BLaER1 treated with 17β-estradiol and CSF1 and Interleukin-3, amounts not matched to agents 10 nM and 100 nM (cell line): ENCODE data around the gene PANK4.
A peak's percentile ranks its signal among the peaks of the same experiment; 100 is the strongest.

Experiments used
- H3K27ac ChIP-seq, 11 experiments: shearing (Covaris generic); formaldehyde crosslinking; 2 replicates each; pipeline ENCODE4 v1.8.1; 2022
- H3K27me3 ChIP-seq, 11 experiments: shearing (Covaris generic); formaldehyde crosslinking; 2 replicates each; pipeline ENCODE4 v1.8.1; 2022
- H3K36me3 ChIP-seq, 11 experiments: shearing (Covaris generic); formaldehyde crosslinking; 2 replicates each; pipeline ENCODE4 v1.8.1; 2022
- H3K4me1 ChIP-seq, 10 experiments: shearing (Covaris generic); formaldehyde crosslinking; 2 replicates each; pipeline ENCODE4 v1.8.1; 2022
- H3K4me2 ChIP-seq, 11 experiments: shearing (Covaris generic); formaldehyde crosslinking; 2 replicates each; pipeline ENCODE4 v1.8.1; 2022
- H3K4me3 ChIP-seq, 10 experiments: shearing (Covaris generic); formaldehyde crosslinking; 2 replicates each; pipeline ENCODE4 v1.8.1; 2022
- H3K9ac ChIP-seq, 11 experiments: shearing (Covaris generic); formaldehyde crosslinking; 2 replicates each; pipeline ENCODE4 v1.8.1; 2022
- H3K9me3 ChIP-seq, 11 experiments: shearing (Covaris generic); formaldehyde crosslinking; replicated peaks in 1 of 11; 2 replicates each; pipeline ENCODE4 v1.8.1; 2022
- H4K20me1 ChIP-seq, 11 experiments: shearing (Covaris generic); formaldehyde crosslinking; 2 replicates each; pipeline ENCODE4 v1.8.1; 2022
- Cebpa-rat ChIP-seq, 11 experiments: shearing (Covaris generic); IDR thresholded peaks; 2 replicates each; pipeline ENCODE4 v1.8.1; 2022

The PANK4 gene

DNA sequence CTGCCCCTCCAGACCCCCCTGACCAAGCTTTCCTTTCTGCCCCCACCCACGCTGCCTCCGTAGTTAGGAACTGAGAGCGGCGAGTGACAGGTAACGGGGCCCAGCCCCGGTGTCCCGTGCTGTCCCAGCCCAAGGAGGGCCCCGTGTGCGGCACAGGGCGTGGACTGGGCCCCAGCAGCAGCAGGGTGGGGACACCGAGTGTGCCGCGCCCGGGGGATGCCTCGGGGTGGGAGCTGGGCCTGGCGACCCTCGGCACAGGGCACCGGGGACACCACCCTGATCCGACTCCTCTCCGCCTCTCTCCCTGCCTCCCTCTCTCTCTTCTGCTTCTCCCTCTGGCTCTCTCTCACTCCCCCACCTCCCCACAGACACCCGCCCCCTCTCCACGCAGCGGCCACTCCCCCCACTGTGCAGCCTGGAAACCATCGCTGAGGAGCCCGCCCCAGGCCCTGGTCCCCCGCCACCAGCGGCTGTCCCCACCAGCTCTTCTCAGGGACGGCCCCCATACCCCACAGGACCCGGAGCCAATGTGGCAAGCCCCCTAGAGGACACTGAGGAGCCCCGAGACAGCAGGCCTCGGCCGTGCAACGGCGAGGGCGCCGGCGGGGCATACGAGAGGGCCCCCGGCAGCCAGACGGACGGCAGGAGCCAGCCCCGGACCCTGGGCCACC lies 22.7 kb downstream of the PANK4 start:
- Histone ChIP-seq H3K27me3 (no peaks in the 10 kb centered on the region), H3K9me3 (no peaks in the 10 kb centered on the region), H3K4me3 (no peak overlapping the region), H3K36me3 (peaks cover 8 to 20% (median 17%) of the 10 kb centered on the region in 11 experiments), H3K27ac (no peak overlapping the region), H4K20me1 (peaks cover 14 to 77% (median 47%) of the 10 kb centered on the region in 11 experiments; a peak in 21 of 22 replicates), H3K4me1 (peaks cover 42 to 70% (median 55%) of the 10 kb centered on the region in 10 experiments), H3K9ac (no peak overlapping the region), H3K4me2 (peak overlapping the region in 1 of 11 experiments; percentile 8; a peak in 2 of 22 replicates)
- no peak for TF ChIP-seq Cebpa-rat (IDR thresholded peaks at IDR 0.05)

DNA sequence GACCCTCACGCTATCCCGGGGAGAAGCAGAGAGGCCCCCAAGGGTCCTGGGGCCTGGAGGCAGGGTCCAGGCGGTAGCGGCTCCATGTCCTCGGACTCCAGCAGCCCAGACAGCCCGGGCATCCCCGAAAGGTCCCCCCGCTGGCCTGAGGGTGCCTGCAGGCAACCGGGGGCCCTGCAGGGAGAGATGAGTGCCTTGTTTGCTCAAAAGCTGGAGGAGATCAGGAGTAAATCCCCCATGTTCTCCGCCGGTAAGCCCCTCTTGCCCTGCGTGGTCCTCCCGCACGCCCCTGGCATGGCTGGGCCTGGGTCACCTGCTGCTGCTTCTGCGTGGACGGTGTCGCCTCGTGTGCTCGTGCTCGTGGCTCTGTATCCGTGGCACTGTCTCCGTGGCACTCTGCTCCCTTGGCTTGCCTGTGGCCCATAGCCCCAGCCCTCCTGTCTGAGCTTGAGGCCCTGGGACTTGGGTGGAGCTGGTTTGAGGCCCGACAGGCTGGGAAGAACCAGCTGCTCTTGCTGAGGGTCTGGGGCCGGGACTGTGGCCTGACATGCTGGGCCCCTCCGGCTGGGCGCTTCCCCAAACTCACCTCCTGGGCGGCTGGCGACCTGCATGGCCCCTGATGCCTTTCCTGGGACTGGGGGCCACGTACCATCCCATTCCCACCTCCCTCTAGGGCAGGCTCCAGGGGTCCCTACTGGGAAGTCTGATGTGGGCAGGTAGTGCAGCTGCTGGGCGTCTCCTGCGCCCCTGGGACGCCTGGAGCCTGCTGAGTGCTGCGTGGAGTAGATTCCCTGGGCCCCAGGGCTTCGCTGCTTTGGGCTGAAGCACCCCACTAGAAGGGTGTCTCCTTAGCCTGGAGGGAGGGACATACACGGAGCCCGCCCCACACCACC lies 23.5 kb downstream of the PANK4 start:
- Histone ChIP-seq H3K36me3 (peaks cover under 1 to 12% (median 9%) of the 10 kb centered on the region in 11 experiments; a peak in 14 of 22 replicates), H3K4me3 (no peak overlapping the region), H4K20me1 (peaks cover 13 to 71% (median 40%) of the 10 kb centered on the region in 11 experiments; a peak in 21 of 22 replicates), H3K27ac (no peak overlapping the region), H3K27me3 (peaks cover 0 to 4% (median 0%) of the 10 kb centered on the region in 11 experiments; a peak in 6 of 22 replicates), H3K4me1 (peaks cover 47 to 76% (median 62%) of the 10 kb centered on the region in 10 experiments), H3K9ac (no peak overlapping the region), H3K9me3 (no peaks in the 10 kb centered on the region), H3K4me2 (no peak overlapping the region; a peak in 1 of 22 replicates)
- TF ChIP-seq Cebpa-rat (IDR thresholded peaks at IDR 0.05): no peak

DNA sequence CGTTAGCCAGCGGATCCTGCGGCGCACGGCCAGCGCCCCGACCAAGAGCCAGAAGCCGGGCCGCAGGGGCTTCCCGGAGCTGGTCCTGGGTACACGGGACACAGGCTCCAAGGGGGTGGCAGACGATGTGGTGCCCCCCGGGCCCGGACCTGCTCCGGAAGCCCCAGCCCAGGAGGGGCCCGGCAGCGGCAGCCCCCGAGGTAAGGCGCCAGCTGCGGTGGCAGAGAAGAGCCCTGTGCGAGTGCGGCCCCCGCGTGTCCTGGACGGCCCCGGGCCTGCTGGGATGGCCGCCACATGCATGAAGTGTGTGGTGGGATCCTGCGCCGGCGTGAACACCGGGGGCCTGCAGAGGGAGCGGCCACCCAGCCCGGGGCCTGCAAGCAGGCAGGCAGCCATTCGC lies 24.2 kb downstream of the PANK4 start:
- no peaks in the 10 kb centered on the region for H3K9me3 ChIP-seq
- TF ChIP-seq Cebpa-rat (IDR thresholded peaks at IDR 0.05): no peak
- peaks cover 7 to 71% (median 35%) of the 10 kb centered on the region in 11 experiments; a peak in 20 of 22 replicates for H4K20me1 ChIP-seq
- peak overlapping the region in 9 of 11 experiments; percentile 45 to 79 (median 62); a peak in 14 of 22 replicates for H3K4me2 ChIP-seq
- H3K4me1 ChIP-seq: peaks cover 44 to 83% (median 69%) of the 10 kb centered on the region in 10 experiments
- peak overlapping the region in 1 of 11 experiments; percentile 25; a peak in 1 of 22 replicates for H3K9ac ChIP-seq
- H3K27me3 ChIP-seq: peaks cover 0 to 11% (median 0%) of the 10 kb centered on the region in 11 experiments; a peak in 7 of 22 replicates
- peaks cover 0 to 5% (median 2%) of the 10 kb centered on the region in 11 experiments; a peak in 6 of 22 replicates for H3K36me3 ChIP-seq
- H3K27ac ChIP-seq: no peak overlapping the region
- no peak overlapping the region for H3K4me3 ChIP-seq

DNA sequence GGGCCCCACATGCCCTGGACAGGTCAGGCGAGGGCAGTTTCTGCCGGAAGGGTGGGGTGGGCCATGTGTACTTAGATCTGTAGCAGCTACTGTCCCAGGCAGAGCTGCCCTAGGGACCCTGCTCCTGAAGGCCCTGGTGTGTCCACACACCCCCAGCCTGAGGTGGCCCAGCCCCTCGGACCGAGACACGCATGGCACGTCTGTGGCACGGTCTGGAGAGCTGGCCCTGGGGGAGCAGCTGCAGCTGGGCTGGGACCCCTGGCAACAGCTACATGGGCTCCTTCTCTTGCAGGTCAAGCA lies 24.6 kb downstream of the PANK4 start:
- no peaks in the 10 kb centered on the region for H3K9me3 ChIP-seq
- H3K9ac ChIP-seq: peak overlapping the region in 3 of 11 experiments; percentile 19 to 50 (median 25); a peak in 1 of 22 replicates
- no peak for TF ChIP-seq Cebpa-rat (IDR thresholded peaks at IDR 0.05)
- H4K20me1 ChIP-seq: peaks cover 3 to 71% (median 33%) of the 10 kb centered on the region in 11 experiments; a peak in 20 of 22 replicates
- H3K36me3 ChIP-seq: peaks cover 0 to under 1% (median 0%) of the 10 kb centered on the region in 11 experiments; a peak in 1 of 22 replicates
- H3K4me2 ChIP-seq: peak overlapping the region; percentile 35 to 79 (median 62); a peak in 20 of 22 replicates
- peaks cover 0 to 15% (median 0%) of the 10 kb centered on the region in 11 experiments; a peak in 9 of 22 replicates for H3K27me3 ChIP-seq
- H3K4me1 ChIP-seq: peaks cover 43 to 85% (median 71%) of the 10 kb centered on the region in 10 experiments
- H3K4me3 ChIP-seq: no peak overlapping the region
- peak overlapping the region in 2 of 11 experiments; percentile 21 to 45; a peak in 2 of 22 replicates for H3K27ac ChIP-seq

DNA sequence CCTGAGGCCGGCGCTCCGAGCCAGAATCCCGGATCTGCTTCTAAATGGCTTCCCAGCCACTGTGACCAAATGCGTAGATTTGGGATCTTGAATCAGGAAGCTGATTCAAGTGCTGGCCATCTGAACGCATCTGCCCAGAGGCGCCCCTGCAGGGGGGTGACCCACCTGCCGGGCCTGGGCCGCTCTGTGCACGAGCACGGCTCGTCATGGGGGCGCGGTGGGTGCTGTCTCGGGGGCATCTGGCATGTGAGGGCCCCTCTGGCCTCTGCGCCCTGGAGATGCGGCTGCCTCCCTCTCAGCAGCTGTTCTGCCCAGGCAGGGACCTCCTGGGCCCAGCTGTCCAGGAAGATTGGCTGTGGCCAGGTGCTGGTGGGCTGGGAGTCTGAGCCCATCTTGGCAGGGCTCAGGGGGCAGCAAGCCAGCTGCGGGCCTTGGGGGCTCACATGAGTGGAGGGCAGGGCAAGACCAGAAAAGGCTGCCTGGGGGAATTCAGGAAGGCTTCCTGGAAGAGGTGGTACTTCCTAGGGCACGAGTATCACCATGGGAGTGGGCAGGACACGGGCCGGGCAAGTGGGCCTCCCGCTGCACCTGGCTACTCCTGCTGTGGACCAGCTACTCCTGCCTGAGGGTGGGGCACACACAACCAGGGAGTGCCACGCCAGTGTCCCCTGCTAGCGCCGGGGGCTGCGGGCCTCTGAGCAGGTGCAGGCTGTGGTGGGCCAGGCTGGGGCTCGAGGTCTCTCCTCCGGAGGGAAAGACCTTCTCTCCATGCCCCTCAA lies 25.2 kb downstream of the PANK4 start:
- peak overlapping the region in 2 of 11 experiments; percentile 25 to 45; a peak in 2 of 22 replicates for H3K27ac ChIP-seq
- H4K20me1 ChIP-seq: peaks cover 0 to 71% (median 33%) of the 10 kb centered on the region in 11 experiments; a peak in 18 of 22 replicates
- no peak for TF ChIP-seq Cebpa-rat (IDR thresholded peaks at IDR 0.05)
- peaks cover 0 to 21% (median 0%) of the 10 kb centered on the region in 11 experiments; a peak in 10 of 22 replicates for H3K27me3 ChIP-seq
- no peak overlapping the region for H3K4me3 ChIP-seq
- peaks cover 43 to 85% (median 71%) of the 10 kb centered on the region in 10 experiments for H3K4me1 ChIP-seq
- peak overlapping the region; percentile 35 to 79 (median 62); a peak in 21 of 22 replicates for H3K4me2 ChIP-seq
- no peaks in the 10 kb centered on the region for H3K9me3 ChIP-seq
- peak overlapping the region in 5 of 11 experiments; percentile 9 to 50 (median 24); a peak in 5 of 22 replicates for H3K9ac ChIP-seq
- no peaks in the 10 kb centered on the region for H3K36me3 ChIP-seq

DNA sequence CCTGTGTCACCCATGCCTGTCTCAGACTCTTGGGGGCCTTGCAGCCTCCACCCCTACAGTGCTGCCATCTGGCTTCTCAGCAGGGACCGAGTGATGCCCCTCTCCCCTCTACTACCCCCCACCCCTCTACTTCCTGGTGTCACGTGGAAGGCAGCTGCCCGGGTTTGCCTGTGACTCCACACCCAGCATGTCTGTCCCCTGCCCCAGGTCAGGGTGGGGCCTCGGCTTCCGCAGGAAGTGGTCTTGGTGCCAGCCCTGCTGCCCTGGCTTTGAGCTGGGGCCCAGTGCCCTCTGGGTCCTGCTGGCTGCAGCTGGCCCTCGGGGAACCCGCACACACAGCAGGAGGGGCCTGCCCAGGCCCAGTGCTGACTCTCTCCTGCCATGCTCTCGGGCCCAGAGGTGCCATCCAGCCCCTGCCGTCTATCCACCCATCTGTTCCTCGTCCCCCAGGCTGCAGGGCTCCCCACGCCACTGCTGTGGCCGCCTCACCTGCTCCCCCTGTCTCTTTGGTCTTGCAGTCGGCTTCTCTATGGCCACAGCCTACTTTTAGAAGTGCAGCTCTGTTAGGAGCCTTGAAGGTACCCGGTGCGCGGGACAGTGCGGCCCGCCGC lies 26.3 kb downstream of the PANK4 start:
- TF ChIP-seq Cebpa-rat (IDR thresholded peaks at IDR 0.05): no peak
- no peaks in the 10 kb centered on the region for H3K36me3 ChIP-seq
- peak overlapping the region; percentile 77 to 96 (median 85) for H3K4me2 ChIP-seq
- H3K4me1 ChIP-seq: peaks cover 43 to 86% (median 75%) of the 10 kb centered on the region in 10 experiments
- H3K27ac ChIP-seq: peak overlapping the region in 9 of 11 experiments; percentile 30 to 75 (median 61); a peak in 15 of 22 replicates
- peak overlapping the region in 1 of 10 experiments; percentile 19; a peak in 1 of 20 replicates for H3K4me3 ChIP-seq
- peaks cover 0 to 71% (median 33%) of the 10 kb centered on the region in 11 experiments; a peak in 16 of 22 replicates for H4K20me1 ChIP-seq
- no peaks in the 10 kb centered on the region for H3K9me3 ChIP-seq
- peaks cover 0 to 32% (median 2%) of the 10 kb centered on the region in 11 experiments; a peak in 10 of 22 replicates for H3K27me3 ChIP-seq
- peak overlapping the region; percentile 6 to 68 (median 49); a peak in 16 of 22 replicates for H3K9ac ChIP-seq

DNA sequence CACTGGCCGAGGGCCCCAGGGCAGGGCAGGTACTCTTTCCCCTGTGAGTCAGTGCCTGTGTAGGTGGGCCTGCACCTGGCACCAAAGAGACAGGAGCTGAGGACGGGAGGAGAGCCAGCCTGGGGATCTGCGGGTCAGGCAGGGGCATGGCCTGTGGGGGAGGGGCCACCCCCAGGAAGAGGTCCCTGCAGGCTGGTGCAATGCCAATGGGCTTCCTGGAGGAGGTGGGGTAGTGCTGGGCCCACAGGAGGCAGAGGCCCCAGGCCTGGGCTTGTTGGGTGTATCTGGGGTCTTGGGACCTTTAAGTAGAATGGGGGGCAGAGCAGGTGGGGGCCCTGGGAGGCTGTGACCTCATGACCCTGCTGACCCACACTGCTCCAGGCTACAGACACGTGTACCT lies 27.1 kb downstream of the PANK4 start:
- Histone ChIP-seq H3K36me3 (no peaks in the 10 kb centered on the region), H3K4me1 (peaks cover 43 to 87% (median 78%) of the 10 kb centered on the region in 10 experiments), H3K4me3 (no peak overlapping the region), H4K20me1 (peaks cover 0 to 71% (median 32%) of the 10 kb centered on the region in 11 experiments; a peak in 13 of 22 replicates), H3K9ac (peak overlapping the region in 4 of 11 experiments; percentile 20 to 63 (median 38); a peak in 5 of 22 replicates), H3K9me3 (no peaks in the 10 kb centered on the region), H3K27ac (peak overlapping the region in 6 of 11 experiments; percentile 30 to 71 (median 63); a peak in 8 of 22 replicates), H3K4me2 (peak overlapping the region; percentile 77 to 96 (median 85); a peak in 20 of 22 replicates), H3K27me3 (peaks cover 0 to 40% (median 6%) of the 10 kb centered on the region in 11 experiments; a peak in 11 of 22 replicates)
- no peak for TF ChIP-seq Cebpa-rat (IDR thresholded peaks at IDR 0.05)
